Measurements from ENCODE around the gene PCDHGA1.
"Not testable (repeated sequence)": the region's sequence is repeated elsewhere in the genome, so short reads cannot be mapped to it uniquely, and the experiment has no call there.

PCDHGA1 gene

GRCh38 chr5:141330299-141331080 is at the start of gene PCDHGA1:
PCDHGA1 (plus strand) TSS chr5:141330514.
- DNase-seq = peak; percentile 2

GRCh38 chr5:141298376-141298775 is 31.9 kb upstream of the PCDHGA1 start:
- no peak for DNase-seq

- no peak for DNase-seq
Measured at GRCh38 chr5:141303756-141304155, 26.6 kb upstream of the PCDHGA1 start, which contains the start of gene SLC25A2. SLC25A2 (minus strand) TSS chr5:141304049; CDS start chr5:141303865, 184 bp downstream.

- no peak for DNase-seq
Measured at GRCh38 chr5:141306630-141307029, 23.7 kb upstream of the PCDHGA1 start.

- no peak for DNase-seq
Measured at GRCh38 chr5:141313711-141314110, 16.6 kb upstream of the PCDHGA1 start.

GRCh38 chr5:141316963-141317362 is 13.4 kb upstream of the PCDHGA1 start:
- not testable (repeated sequence) for DNase-seq

GRCh38 chr5:141319202-141319601 is 11.1 kb upstream of the PCDHGA1 start:
- DNase-seq = no peak

- DNase-seq = no peak
Measured at GRCh38 chr5:141319699-141320098, 10.6 kb upstream of the PCDHGA1 start.

GRCh38 chr5:141320225-141321169 is 9.8 kb upstream of the PCDHGA1 start, which contains the start of gene TAF7:
TAF7 (minus strand) TSS chr5:141320784; CDS start chr5:141320044, 740 bp downstream.
- DNase-seq = peak; percentile 77

- DNase-seq = no peak
Measured at GRCh38 chr5:141322261-141322660, 8.1 kb upstream of the PCDHGA1 start.

- DNase-seq = no peak
Measured at GRCh38 chr5:141326088-141326854, 4.0 kb upstream of the PCDHGA1 start.

- DNase-seq = no peak
Measured at GRCh38 chr5:141328231-141328630, 2.1 kb upstream of the PCDHGA1 start.

GRCh38 chr5:141332571-141332970 is 2.3 kb downstream of the PCDHGA1 start:
- not testable (repeated sequence) for DNase-seq

GRCh38 chr5:141338538-141339306 is 8.4 kb downstream of the PCDHGA1 start, which contains the start of gene PCDHGA2:
PCDHGA2 (plus strand) TSS chr5:141338760.
- peak; percentile 18 for DNase-seq

- not testable (repeated sequence) for DNase-seq
Measured at GRCh38 chr5:141340781-141341354, 10.6 kb downstream of the PCDHGA1 start.

- no peak for DNase-seq
Measured at GRCh38 chr5:141342773-141343172, 12.5 kb downstream of the PCDHGA1 start.

GRCh38 chr5:141343242-141343952 is 13.1 kb downstream of the PCDHGA1 start, which contains the start of gene PCDHGA3:
PCDHGA3 (plus strand) TSS chr5:141343829; CDS start chr5:141344034, 205 bp downstream.
- DNase-seq = peak; percentile 0

GRCh38 chr5:141343953-141344463 is 13.7 kb downstream of the PCDHGA1 start:
- DNase-seq = no peak

- no peak for DNase-seq
Measured at GRCh38 chr5:141345327-141345726, 15.0 kb downstream of the PCDHGA1 start.

- not testable (repeated sequence) for DNase-seq
Measured at GRCh38 chr5:141346017-141346416, 15.7 kb downstream of the PCDHGA1 start.

Data from NCI-H2171 treated with DMSO at 0.1 percent for 48 hours (cell line).